ENCODE data around the gene FOXO1.

FOXO1 gene

GRCh38 chr13:40539576-40540327, 126.7 kb downstream of the FOXO1 start:
- TF ChIP-seq MAX (IDR thresholded peaks at IDR 0.05) (no peak), NFIC (IDR thresholded peaks at IDR 0.05) (no peak), RAD21 (IDR thresholded peaks at IDR 0.05; ENCODE audit: low read depth) (no peak), CREB1 (IDR thresholded peaks at IDR 0.05; ENCODE audit: low read depth) (no peak), CEBPB (IDR thresholded peaks at IDR 0.05) (no peak), ZBTB7A (IDR thresholded peaks at IDR 0.05; ENCODE audit: low read depth) (no peak), EP300 (IDR thresholded peaks at IDR 0.05; ENCODE audit: borderline replicate concordance) (no peak), TCF12 (IDR thresholded peaks at IDR 0.05; ENCODE audit: low read depth) (no peak), TEAD4 (IDR thresholded peaks at IDR 0.05) (no peak), EGR1 (IDR thresholded peaks at IDR 0.05) (no peak), YY1 (IDR thresholded peaks at IDR 0.05; ENCODE audit: low read depth) (no peak), USF1 (IDR thresholded peaks at IDR 0.05) (no peak), FOXM1 (IDR thresholded peaks at IDR 0.05; ENCODE audit: borderline replicate concordance, low read depth) (no peak)

- TF ChIP-seq TCF12 (IDR thresholded peaks at IDR 0.05; ENCODE audit: low read depth) (no peak), EGR1 (IDR thresholded peaks at IDR 0.05) (no peak), CEBPB (IDR thresholded peaks at IDR 0.05) (no peak), FOXM1 (IDR thresholded peaks at IDR 0.05; ENCODE audit: borderline replicate concordance, low read depth) (no peak), TEAD4 (IDR thresholded peaks at IDR 0.05) (no peak), YY1 (IDR thresholded peaks at IDR 0.05; ENCODE audit: low read depth) (no peak), NFIC (IDR thresholded peaks at IDR 0.05) (no peak), TAF1 (IDR thresholded peaks at IDR 0.05; ENCODE audit: low read depth) (no peak), MAX (IDR thresholded peaks at IDR 0.05) (no peak), EP300 (IDR thresholded peaks at IDR 0.05; ENCODE audit: borderline replicate concordance) (no peak), CREB1 (IDR thresholded peaks at IDR 0.05; ENCODE audit: low read depth) (no peak), RAD21 (IDR thresholded peaks at IDR 0.05; ENCODE audit: low read depth) (no peak), USF1 (IDR thresholded peaks at IDR 0.05) (no peak), ZBTB7A (IDR thresholded peaks at IDR 0.05; ENCODE audit: low read depth) (no peak)
- TF ChIP-seq, protein P1, sequence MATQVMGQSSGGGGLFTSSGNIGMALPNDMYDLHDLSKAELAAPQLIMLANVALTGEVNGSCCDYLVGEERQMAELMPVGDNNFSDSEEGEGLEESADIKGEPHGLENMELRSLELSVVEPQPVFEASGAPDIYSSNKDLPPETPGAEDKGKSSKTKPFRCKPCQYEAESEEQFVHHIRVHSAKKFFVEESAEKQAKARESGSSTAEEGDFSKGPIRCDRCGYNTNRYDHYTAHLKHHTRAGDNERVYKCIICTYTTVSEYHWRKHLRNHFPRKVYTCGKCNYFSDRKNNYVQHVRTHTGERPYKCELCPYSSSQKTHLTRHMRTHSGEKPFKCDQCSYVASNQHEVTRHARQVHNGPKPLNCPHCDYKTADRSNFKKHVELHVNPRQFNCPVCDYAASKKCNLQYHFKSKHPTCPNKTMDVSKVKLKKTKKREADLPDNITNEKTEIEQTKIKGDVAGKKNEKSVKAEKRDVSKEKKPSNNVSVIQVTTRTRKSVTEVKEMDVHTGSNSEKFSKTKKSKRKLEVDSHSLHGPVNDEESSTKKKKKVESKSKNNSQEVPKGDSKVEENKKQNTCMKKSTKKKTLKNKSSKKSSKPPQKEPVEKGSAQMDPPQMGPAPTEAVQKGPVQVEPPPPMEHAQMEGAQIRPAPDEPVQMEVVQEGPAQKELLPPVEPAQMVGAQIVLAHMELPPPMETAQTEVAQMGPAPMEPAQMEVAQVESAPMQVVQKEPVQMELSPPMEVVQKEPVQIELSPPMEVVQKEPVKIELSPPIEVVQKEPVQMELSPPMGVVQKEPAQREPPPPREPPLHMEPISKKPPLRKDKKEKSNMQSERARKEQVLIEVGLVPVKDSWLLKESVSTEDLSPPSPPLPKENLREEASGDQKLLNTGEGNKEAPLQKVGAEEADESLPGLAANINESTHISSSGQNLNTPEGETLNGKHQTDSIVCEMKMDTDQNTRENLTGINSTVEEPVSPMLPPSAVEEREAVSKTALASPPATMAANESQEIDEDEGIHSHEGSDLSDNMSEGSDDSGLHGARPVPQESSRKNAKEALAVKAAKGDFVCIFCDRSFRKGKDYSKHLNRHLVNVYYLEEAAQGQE (IDR thresholded peaks at IDR 0.05; ENCODE audit: low read depth), result no peak
Measured at GRCh38 chr13:40537146-40537895, 129.1 kb downstream of the FOXO1 start.

DNA sequence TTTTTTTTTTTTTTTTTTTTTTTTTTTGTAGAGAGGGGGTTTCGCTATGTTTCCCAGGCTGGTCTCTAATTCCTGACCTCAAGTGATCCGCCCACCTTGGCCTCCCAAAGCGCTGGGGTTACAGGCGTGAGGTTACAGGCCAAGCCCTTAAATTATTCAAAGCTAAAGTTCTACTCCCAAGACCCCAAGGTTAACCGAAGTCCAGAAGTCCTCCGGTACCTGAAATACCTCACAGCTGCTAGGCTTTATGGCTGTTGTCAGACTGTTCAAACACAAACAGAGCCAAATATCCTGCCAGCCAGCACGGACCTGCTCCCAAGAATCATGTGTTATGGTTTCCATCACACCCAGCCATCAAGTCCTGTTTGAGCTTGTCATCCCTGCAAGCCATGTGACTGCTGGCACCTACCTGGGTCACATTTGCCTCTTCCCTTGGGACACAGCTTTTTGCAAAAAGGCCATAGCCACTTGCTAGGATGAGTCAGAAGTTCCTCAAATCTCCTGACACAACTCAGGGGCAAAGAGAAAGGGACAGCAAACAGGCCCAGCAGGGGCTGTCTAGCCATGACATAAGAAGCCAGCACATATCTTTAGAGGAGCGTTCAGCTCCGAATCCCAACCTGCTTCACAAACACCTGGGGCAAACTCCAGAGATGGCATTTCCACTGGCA, 129.9 kb downstream of the FOXO1 start:
- TF ChIP-seq EGR1 (IDR thresholded peaks at IDR 0.05) (no peak), EP300 (IDR thresholded peaks at IDR 0.05; ENCODE audit: borderline replicate concordance) (no peak), TCF12 (IDR thresholded peaks at IDR 0.05; ENCODE audit: low read depth) (no peak), USF1 (IDR thresholded peaks at IDR 0.05) (no peak), CEBPB (IDR thresholded peaks at IDR 0.05) (no peak), FOXM1 (IDR thresholded peaks at IDR 0.05; ENCODE audit: borderline replicate concordance, low read depth) (no peak), MAX (IDR thresholded peaks at IDR 0.05) (no peak), RAD21 (IDR thresholded peaks at IDR 0.05; ENCODE audit: low read depth) (no peak), NFIC (IDR thresholded peaks at IDR 0.05) (no peak), ZBTB7A (IDR thresholded peaks at IDR 0.05; ENCODE audit: low read depth) (no peak), CREB1 (IDR thresholded peaks at IDR 0.05; ENCODE audit: low read depth) (no peak), TAF1 (IDR thresholded peaks at IDR 0.05; ENCODE audit: low read depth) (no peak), TEAD4 (IDR thresholded peaks at IDR 0.05) (no peak)

DNA sequence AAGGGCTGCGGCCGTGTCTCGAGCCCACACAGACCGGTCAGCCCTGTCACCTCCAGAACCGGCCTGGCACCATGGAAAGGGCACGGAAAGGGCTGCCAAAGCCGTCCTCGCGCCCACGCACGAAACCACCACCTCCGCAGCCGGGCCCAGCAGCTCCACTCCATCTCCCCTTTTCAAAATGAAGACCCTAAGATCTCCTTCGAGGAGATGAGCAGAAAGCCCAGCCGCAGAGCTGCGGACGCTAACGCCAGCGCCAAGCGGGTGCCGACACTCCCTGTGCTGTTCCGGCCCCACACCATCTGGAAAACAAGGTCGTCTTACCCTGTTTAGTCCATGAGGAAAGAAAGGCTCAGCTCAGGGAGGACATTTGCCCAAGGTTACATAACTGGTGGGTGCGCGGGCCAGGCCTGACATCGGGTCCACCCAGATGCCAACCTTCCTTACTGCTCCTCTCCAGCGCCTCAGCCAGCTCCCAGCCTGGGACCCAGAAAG, 131.1 kb downstream of the FOXO1 start:
- no peak for TF ChIP-seq USF1 (IDR thresholded peaks at IDR 0.05)
- TF ChIP-seq CEBPB (IDR thresholded peaks at IDR 0.05), result no peak
- no peak for TF ChIP-seq TAF1 (IDR thresholded peaks at IDR 0.05; ENCODE audit: low read depth)
- TF ChIP-seq EGR1 (IDR thresholded peaks at IDR 0.05), result no peak
- TF ChIP-seq NFIC (IDR thresholded peaks at IDR 0.05), result no peak
- no peak for TF ChIP-seq YY1 (IDR thresholded peaks at IDR 0.05; ENCODE audit: low read depth)
- TF ChIP-seq EP300 (IDR thresholded peaks at IDR 0.05; ENCODE audit: borderline replicate concordance), result no peak
- no peak for TF ChIP-seq ZBTB7A (IDR thresholded peaks at IDR 0.05; ENCODE audit: low read depth)
- no peak for TF ChIP-seq RAD21 (IDR thresholded peaks at IDR 0.05; ENCODE audit: low read depth)

DNA sequence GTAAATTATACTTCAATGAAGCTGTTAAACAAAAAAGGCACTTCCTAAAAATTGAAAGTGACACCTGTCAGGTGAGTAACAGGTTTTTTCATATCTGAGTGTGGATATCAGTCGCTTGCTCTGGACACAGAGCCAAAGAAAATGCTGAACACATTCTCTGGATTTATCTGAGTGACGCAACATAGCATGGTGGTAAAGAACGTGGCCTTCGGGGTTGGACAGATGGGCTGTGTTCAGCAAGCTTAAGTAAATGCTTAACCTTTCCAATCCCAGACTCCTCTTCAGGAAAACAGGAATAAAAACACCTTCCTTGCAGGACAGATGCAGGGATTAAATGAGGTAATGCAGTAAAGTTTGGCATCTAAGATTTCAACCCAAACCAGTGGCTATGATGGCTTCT, 132.0 kb downstream of the FOXO1 start:
- no peak for TF ChIP-seq TCF12 (IDR thresholded peaks at IDR 0.05; ENCODE audit: low read depth)
- no peak for TF ChIP-seq TEAD4 (IDR thresholded peaks at IDR 0.05)
- no peak for TF ChIP-seq USF1 (IDR thresholded peaks at IDR 0.05)
- no peak for TF ChIP-seq ZBTB7A (IDR thresholded peaks at IDR 0.05; ENCODE audit: low read depth)
- no peak for TF ChIP-seq YY1 (IDR thresholded peaks at IDR 0.05; ENCODE audit: low read depth)
